PFSK-1 (cell line): ENCODE measurements around the gene OR6C76.

Experiments
- POLR2AphosphoS5 ChIP-seq: IDR thresholded peaks from 2 replicates; pipeline ENCODE4 v1.6.1; 2012; ENCODE audit warnings: low read depth, mild to moderate bottlenecking, control low read depth, low read length, moderate library complexity
- REST ChIP-seq, 2 experiments: IDR thresholded peaks; 2 replicates each; pipeline versions ENCODE4 v1.6.1 to v1.8.0; 2011 to 2012; ENCODE audit warnings: low read depth in 2 of 2, low read length in 2 of 2, control low read depth in 1 of 2, inconsistent platforms in 1 of 2, mild to moderate bottlenecking in 1 of 2, moderate library complexity in 1 of 2; ENCODE audit not compliant: insufficient read depth in 1 of 2

- no peak for TF ChIP-seq REST (IDR thresholded peaks at IDR 0.05; ENCODE audit: insufficient read depth in 1 of 2, low read depth in 2 of 2, low read length in 2 of 2)
- TF ChIP-seq POLR2AphosphoS5, result no peak
These were observed 33.8 kb upstream of the OR6C76 start for GRCh38 chr12:55392032-55392795.
